Measurements from ENCODE around the gene FKBP3.
A peak's percentile ranks its signal among the peaks of the same experiment; 100 is the strongest.
"Not testable (repeated sequence)": the region's sequence is repeated elsewhere in the genome, so short reads cannot be mapped to it uniquely, and the experiment has no call there.

FKBP3 gene

DNA sequence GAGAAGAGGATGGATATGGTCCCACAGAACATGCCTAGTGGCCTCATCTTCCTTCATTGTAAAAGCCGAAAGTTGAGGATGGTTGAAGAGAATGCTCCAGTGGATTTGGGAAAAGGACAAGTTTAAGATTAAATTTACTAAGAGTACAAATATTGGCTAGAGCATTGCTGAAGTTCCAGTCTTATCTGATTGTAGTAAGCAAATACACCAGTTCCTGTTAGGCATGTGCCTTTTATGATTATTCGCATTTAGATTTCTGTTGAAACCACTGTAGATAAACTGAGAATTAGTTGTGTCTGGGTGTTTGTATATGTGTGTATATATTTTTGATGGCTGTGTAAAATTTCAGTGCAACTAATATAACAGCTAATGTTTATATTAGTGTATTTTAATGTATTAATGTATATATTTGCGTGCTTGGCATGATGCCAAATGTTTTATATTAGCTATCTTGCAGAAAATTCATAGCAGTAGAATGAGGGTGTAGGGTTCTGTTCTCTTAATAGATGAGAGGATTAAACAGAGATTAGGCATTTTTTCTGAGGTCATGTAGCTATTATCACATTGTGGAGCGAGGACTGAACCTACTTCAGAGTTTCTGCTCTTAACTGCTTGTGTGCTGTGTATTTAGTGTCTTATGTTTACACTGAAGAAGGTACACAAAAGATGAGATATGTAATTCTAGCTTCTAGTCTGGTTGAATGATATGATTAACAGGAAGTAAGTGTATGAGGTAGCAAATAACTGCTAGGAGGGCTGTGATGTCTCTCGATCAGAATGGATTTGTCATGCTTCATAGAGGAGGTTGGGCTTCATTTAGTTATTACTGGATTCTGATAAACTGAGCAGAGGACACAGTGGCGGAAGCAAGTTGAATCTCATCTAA is 21.1 kb downstream of the FKBP3 start:
- DNase-seq (ENCODE audit: low read depth in 2 of 2), result no peak

DNA sequence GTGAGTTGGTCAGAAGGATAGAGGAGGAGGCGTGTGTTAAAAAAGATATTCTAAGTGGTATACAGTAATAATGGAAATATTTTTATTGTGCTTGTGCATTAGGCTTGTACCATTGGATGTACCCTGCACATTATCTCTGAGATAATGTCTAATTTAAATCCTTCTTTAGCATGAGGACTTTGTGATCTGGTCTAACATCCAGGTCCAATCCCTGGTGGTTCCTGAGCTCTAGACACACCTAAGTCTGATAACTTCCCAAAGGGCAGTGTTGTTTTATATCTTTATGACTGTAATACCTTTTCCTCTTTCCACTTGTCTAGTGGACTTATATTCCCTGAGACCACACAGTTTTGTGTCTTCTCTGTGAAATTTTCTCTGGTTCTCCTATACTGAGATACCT is 29.7 kb downstream of the FKBP3 start:
- DNase-seq (ENCODE audit: low read depth in 2 of 2), result no peak

DNA sequence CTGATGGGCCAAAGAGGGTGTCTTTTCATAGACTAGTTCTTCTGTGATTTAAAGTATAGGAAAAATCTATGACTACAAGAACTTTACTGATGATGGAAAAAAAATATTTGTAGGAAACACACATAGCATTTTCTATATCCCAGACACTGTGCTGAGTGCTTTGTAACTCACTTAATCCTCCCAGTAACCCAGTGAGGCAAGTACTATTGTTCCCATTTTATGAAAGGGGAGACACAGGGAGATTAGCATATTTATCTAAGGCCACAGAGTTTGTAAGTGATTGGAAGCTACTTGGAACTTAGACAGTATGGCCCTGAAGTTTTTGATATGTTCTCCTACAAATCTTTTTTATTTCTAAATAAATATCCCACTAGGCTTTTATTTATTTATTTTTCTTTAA is 30.5 kb downstream of the FKBP3 start:
- no peak for DNase-seq (ENCODE audit: low read depth in 2 of 2)

DNA sequence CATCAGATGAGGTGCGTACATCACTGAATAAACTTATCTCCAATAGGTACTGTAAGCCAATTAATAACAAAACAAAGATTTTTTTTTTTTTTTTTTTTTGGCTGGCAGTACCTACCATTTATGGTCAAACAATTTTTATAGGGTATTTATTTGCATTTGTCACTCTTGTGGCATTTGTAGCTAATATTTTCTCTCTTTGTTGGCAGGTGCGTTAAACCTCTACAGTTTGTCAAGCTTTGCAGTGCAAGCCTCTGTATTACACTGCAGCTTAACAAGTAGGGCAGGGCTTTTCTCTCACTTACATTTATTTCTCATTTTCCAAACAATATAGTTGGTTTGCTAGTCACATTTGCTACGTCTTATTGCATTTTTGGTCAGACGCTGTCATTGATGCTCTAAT is 38.1 kb downstream of the FKBP3 start:
- no peak for DNase-seq (ENCODE audit: low read depth in 2 of 2)

DNA sequence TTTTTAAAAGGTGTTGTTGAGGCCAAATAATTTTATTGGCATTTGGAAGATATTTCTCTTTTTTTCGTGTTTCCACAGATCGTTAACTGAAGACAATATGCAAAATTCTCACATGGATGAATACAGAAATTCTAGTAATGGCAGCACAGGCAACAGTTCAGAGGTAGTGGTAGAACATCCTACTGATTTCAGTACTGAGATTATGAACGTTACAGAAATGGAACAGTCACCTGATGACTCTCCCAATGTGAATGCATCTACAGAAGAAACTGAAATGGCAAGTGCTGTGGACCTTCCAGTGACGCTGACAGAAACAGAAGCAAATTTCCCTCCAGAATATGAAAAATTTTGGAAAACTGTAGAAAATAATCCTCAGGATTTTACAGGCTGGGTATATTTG is 39.1 kb downstream of the FKBP3 start:
- no peak for DNase-seq (ENCODE audit: low read depth in 2 of 2)

DNA sequence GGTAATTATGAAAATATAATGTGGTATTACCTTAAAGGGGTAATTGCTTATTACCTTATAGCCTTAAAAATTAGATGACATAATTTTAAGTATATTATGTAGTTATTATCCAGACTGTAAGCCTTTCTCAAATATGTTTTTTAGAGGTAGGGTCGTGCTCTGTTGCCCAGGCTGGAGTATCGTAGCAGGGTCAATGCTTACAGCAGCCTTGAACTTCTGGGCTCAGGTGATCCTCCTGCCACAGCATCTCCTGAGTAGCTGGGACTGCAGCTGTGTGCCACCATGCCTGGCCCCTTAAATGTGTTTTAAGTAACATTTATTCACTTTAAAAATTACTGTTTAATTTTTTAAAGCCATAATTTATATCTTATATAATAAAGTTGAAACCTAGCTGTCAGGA is 40.0 kb downstream of the FKBP3 start:
- no peak for DNase-seq (ENCODE audit: low read depth in 2 of 2)

DNA sequence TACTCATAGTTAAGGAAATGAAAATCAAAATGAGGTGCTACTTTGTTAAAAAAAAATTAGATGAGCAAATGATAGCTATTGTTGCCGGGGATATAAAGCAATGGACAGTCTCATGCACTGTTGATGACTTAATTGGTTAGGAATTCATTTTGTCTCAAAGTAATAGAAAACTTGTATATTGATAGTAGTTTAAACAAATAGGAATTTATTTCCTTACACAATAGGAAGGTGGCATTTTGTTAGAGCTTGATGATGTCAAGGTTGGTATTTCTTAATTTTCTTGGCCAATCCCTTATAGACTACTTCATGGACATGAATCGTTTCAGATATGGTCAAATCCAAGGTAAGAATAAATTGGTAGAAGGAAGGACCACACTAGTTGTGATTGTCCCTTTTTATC is 42.6 kb downstream of the FKBP3 start:
- DNase-seq (ENCODE audit: low read depth in 2 of 2), result no peak

DNA sequence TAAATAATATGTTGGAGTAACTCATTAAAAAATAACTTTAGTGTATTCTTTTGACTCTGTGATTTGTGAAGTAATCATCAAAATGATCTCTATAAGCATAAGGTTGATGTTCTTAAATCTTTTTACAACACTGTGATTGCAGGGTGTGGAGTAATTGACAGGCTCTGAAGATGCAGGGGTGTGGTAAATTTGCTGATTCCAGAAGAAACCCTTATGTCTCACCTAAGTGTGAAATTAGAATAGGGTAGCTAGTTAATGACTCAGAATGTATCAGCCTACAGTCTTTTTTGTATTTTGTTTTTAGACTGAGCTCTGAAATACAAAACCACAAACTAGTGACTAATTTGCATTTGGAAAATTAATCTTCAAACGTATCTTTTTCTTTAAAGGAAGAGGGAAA is 44.5 kb downstream of the FKBP3 start:
- DNase-seq (ENCODE audit: low read depth in 2 of 2), result no peak

DNA sequence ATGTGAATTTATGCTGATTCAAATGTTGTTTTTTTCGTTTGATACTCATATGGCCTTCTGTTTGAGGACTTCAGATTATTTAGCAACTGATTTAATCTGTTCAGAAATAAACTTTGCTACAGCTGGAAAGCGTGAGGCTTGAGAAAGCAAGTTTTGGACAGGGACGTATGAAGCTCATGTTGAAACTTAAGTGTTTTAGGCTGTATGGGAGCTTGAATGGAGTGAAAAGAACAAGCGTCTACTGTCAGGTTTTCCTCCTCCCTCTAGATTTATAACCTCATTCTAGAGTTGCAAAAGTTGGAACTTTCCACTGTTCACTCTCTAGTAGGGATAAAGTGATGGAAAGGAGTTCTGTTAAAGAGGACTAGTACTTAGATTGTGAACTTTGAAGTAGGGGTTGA is 49.3 kb downstream of the FKBP3 start:
- DNase-seq (ENCODE audit: low read depth in 2 of 2), result no peak

DNA sequence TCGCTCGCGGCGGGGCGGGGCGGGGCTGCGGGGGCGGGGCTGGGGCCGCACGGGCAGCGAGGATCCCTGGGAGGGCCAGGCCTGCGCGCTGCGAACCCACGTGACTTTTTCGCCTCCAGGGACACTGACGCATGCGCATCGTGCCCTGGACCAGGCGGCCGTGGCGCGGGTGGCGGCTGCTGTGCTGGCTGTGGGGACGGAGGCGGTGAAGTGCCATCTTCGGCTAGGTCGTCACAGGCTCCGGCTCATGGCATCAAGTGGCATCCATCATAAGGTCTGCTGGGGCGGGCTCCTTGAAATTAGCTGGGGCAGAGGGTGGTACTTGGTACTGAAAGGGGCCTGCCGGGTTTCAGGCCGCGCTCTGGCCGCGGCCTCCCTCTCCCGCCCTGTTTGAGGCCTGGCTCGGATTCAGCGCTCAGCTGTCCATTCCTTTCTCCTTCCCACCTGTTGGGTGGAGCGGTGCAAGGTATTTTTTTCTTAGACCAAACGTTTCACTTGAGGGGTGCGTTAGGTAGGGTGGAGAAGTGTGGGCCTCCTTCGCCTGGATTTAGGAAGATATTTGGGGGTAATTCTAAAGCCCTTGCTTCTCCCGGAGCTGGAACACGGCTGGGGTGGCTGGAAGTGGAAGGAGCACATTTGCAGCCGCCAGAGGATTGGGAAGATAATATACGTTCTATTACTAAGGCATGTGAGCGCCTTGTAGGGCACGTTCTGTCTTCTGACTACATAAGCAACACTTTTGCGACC is 50.1 kb downstream of the FKBP3 start, which contains the start of gene PRPF39:
TSS of gene PRPF39 (plus strand) at position 141 of the 747 bp plus-strand sequence. CDS start 11,124 bp downstream, outside the sequence.
- DNase-seq (ENCODE audit: low read depth in 2 of 2), result peak; percentile 88 to 93

DNA sequence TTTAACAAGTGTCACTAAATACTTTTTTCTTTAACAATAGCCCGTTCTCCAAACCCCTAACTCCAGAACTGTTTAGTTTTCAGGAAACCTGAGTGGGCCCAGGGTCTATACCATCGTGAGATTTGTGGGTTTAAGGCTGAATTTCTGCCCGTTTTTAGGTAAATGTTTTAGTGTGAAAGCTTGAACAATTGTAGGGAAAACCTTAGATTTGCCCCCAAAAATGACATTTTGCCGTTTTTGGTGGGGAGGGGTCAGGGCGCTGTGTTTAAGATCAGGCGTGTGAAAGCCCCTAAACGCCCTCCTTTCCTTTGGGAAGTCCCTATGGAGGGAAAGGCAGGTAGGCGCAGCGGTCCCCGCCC is 50.7 kb downstream of the FKBP3 start:
- no peak for DNase-seq (ENCODE audit: low read depth in 2 of 2)

DNA sequence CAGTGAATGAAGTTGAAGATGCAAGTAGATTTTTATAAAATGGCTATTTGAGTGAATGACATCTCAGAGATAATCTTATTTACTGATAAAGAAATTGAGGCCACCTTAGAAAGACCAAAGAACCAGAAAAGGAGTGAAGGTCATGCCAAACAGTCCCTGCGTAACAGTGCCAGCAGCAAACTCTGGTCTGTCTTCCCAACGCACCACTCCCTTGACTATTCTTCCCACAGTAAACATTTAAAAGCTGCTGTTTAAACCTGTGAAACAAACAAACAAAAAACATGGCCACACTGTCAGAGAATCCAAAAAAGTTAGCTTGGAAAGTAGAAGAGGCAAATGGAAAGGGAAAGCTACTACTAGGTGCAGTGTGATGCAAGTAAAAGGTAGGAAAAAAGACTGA is 51.9 kb downstream of the FKBP3 start:
- DNase-seq (ENCODE audit: low read depth in 2 of 2), result no peak

DNA sequence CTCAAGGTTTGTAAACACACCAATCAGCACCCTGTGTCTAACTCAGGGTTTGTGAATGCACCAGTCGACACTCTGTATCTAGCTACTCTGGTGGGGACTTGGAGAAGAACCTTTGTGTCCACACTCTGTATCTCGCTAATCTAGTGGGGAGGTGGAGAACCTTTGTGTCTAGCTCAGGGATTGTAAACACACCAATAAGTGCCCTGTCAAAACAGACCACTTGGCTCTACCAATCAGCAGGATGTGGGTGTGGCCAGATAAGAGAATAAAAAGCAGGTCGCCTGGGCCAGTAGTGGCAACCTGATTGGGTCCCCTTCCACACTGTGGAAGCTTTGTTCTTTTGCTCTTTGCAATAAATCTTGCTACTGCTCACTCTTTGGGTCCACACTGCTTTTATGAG is 53.2 kb downstream of the FKBP3 start:
- not testable (repeated sequence) for DNase-seq (ENCODE audit: low read depth in 2 of 2)

DNA sequence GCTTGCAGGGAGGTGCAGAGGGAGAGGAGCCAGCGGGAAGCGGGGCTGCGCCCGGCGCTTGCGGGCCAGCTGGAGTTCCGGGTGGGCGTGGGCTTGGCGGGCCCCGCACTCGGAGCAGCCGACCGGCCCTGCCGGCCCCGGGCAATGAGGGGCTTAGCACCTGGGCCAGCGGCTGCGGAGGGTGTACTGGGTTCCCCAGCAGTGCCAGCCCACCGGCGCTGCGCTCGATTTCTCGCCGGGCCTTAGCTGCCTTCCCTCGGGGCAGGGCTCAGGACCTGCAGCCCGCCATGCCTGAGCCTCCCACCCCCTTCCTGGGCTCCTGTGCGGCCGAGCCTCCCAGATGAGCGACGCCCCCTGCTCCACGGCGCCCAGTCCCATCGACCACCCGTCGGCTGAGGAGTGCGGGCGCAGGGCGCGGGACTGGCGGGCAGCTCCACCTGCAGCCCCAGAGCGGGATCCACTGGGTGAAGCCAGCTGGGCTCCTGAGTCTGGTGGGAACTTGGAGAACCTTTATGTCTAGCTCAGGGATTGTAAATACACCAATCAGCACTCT is 53.8 kb downstream of the FKBP3 start:
- not testable (repeated sequence) for DNase-seq (ENCODE audit: low read depth in 2 of 2)

DNA sequence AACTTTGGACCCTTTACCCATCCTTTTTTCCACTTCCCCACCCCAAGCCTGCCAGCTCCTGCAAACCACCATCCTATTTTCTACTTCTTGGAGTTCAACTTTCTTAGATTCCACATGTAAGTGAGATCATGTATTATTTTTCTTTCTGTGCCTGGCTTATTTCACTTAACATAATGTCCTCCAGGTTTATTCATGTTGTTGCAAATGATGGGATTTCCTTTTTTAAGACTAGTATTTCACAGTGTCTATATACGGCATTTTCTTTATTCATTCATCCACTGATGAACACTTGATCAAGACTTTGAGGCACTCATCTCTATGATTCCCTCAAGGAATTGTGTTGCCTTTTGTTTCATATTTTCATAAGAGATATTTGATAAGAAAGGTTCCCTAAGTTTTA is 56.0 kb downstream of the FKBP3 start:
- DNase-seq (ENCODE audit: low read depth in 2 of 2), result no peak

DNA sequence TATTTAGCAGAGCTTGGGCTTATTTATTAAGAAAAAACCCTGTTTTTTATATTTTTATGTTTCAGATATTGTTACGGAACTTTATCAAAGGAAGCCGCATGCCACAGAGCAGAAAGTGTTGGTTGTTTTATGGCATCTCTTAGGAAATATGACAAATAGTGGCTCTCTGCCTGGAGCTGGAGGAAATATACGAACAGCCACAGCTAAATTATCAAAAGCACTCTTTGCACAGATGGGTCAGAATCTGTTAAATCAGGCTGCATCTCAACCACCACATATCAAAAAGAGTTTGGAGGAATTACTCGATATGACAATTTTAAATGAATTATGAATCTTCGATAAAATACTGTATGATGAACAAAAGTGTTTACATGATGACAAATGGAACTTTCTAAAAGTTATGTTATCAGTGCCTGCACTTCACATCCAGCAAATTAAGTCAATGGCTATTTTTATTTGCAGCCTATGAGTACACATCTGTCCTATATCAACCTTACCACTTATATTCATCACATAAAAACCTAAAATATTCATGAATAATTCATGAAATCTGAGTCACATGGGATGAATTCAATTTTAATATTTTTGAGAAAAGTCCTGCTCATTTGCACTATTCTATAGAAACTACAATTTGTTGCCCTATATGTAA is 60.9 kb downstream of the FKBP3 start:
- DNase-seq (ENCODE audit: low read depth in 2 of 2), result no peak

DNA sequence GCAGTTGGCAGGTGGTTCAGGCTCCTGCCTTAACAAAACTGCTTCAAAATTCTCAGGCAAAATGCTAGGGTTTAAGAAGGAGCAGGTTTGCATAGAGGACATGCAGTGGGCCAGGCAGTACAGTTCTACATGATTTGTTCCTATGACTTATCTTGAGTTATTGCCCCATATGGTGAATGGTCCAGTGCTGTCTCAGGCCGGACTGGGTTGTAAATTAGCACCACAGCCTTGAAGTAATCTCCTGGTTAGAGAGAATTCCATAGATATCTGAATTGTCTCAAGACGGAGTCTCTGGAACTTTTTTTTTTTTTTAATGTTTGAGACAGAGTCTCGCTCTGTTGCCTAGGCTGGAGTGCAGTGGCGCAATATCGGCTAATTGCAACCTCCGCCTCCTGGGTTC is 62.2 kb downstream of the FKBP3 start:
- no peak for DNase-seq (ENCODE audit: low read depth in 2 of 2)

DNA sequence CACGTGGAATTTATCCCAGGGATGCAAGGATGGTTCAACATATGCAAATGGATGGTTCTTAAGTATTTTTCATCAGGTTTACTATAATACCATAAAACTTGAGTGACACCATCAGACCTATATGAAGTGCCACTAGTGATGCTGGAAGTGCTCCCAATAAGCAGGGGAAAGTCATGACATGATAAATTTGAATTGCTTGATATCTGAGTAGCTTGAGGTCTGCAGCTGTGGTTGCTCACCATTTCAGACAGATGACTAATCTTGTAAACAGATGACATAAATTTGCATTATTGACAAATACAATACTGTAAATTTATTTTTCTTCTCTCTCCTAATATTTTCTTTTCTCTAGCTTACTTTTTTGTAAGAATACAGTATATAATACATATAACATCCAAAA is 64.1 kb downstream of the FKBP3 start:
- DNase-seq (ENCODE audit: low read depth in 2 of 2), result no peak

DNA sequence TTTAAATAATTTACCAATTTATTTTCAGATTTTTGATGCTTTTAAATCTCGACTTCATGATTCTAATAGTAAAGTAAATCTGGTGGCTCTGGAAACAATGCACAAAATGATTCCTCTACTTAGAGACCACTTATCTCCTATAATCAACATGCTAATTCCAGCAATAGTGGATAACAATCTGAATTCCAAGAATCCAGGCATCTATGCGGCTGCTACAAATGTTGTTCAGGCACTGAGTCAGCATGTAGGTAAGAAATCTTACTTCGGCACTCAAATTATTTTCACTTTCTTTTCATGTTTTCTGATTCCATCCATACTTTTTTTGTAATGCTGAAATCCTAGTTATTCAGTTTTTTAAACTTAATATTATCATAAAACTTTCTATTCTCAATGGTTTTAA is 65.9 kb downstream of the FKBP3 start:
- no peak for DNase-seq (ENCODE audit: low read depth in 2 of 2)

DNA sequence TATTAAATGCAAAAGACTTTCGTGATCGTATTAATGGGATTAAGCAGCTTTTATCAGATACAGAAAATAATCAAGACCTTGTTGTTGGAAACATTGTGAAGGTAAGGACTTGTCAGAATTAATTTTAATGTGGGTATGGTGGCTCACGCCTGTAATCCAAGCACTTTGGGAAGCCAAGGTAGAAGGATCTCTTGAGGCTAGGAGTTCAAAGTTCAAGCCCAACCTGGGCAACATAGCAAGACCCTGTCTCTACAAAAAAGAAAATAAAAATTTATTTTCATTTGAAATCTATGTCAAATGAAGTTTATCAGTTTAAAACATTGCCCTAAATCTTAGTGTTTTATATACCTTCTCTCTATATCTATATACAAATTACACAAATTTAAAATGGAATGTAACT is 67.6 kb downstream of the FKBP3 start:
- no peak for DNase-seq (ENCODE audit: low read depth in 2 of 2)

DNA sequence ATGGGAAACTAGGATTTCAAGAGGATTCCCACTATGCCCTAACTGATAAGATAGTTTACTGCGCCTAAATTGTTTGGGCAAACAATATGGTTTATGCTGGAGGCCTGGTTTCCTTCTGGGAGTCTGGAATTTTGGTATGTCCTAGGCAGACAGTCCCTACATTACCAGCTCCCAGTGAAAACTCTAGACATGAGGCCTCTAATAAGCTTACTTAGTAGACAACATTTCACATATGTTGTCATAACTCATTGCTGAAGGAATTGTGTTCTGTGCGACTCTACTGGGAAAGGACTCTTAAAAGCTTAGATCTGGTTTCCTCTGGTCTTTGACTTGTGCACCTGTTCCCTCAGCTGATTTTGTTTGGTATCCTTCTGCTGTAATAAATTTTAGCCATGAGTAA is 68.3 kb downstream of the FKBP3 start:
- DNase-seq (ENCODE audit: low read depth in 2 of 2), result no peak

Measured in stimulated activated CD8-positive, alpha-beta memory T cell treated with anti-CD3 and anti-CD28 coated beads, Interleukin-2, amount 100 ng/mL, for 1 hour (primary cell).